GM12864 (cell line): ENCODE results near the gene PSME1.

ENCODE experiments used
- DNase-seq: peaks from one replicate; pipeline ENCODE4 v3.0.0-alpha.2; 2011; ENCODE audit warnings: low read depth
- H3K4me3 ChIP-seq: 2 replicates; pipeline ENCODE4 v1.5.1; 2011; ENCODE audit warnings: mild to moderate bottlenecking, low read depth, low read length, control low read depth
- TF ChIP-seq, protein P1 (sequence below): IDR thresholded peaks from 2 replicates; pipeline ENCODE4 v1.5.1; 2011; ENCODE audit warnings: low read depth, mild to moderate bottlenecking, moderate library complexity, low read length, control low read depth, inconsistent platforms; ENCODE audit errors: missing control alignments

Gene PSME1

DNA sequence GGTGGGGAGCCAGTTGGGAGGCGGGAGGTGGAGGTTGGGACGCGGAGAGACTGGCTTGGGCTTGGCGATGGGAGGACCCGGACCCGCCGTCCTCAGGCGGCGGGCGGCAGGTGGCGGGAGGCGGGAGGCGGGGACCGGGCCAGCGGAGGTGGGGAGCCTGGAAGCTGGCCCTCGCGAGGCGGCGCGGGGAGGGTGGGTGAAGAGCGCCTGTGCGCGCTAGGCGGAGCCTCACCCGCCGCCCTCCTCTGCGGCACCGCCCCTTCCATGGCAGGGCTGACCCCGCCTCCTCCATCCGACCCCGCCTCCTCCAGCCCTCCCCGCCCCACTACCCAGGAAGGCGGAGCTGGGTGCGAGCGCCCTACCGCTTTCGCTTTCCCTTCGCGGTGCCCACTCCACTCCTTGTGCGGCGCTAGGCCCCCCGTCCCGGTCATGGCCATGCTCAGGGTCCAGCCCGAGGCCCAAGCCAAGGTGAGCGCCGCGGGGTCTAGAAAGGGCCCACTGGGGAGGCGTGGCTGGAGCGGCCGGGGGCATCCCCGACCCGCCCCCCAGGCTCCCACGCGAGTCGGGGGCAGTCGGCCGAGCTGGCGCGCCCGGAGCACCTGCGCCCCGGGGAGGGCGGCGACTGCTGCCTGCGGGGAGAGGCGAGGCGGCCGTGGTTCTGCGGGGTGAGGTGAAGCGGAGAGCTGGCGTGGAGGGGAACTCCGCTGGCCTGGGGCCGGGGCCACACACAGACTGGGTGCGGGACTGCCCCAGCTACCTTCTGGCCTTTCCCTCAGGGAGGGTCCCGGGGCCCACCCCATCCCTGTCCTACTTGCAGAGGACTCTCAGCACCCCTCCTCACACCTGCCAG is at the start of gene PSME1:
Gene PSME1 (plus strand): TSS at position 361 of the 850 bp plus-strand sequence. CDS start 69 bp downstream, at position 430.
- TF ChIP-seq, protein P1, sequence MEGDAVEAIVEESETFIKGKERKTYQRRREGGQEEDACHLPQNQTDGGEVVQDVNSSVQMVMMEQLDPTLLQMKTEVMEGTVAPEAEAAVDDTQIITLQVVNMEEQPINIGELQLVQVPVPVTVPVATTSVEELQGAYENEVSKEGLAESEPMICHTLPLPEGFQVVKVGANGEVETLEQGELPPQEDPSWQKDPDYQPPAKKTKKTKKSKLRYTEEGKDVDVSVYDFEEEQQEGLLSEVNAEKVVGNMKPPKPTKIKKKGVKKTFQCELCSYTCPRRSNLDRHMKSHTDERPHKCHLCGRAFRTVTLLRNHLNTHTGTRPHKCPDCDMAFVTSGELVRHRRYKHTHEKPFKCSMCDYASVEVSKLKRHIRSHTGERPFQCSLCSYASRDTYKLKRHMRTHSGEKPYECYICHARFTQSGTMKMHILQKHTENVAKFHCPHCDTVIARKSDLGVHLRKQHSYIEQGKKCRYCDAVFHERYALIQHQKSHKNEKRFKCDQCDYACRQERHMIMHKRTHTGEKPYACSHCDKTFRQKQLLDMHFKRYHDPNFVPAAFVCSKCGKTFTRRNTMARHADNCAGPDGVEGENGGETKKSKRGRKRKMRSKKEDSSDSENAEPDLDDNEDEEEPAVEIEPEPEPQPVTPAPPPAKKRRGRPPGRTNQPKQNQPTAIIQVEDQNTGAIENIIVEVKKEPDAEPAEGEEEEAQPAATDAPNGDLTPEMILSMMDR, result no peak
- H3K4me3 ChIP-seq, result peak within 1 kb of the TSS; percentile 95
- peak; percentile 55 for DNase-seq

DNA sequence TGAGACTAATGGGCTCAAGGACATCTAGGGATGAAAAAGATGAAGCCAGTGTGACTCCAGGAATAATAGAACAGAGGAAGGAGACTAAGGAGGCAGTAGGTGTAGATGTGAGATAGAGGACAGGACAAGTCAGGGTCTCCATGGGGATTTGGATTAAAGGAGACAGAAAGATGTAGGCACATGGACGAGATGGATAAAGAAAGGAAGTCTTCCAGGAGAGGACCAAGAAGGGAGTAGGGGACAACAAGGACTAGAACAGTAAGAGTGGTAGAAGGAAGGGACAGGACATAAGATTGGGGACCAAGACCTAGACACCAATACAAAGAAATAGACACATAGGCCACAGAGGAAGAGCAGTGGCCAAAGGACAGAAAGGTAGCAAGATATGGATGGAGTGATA is 49.0 kb upstream of the PSME1 start:
- DNase-seq, result no peak
- no peak overlapping the region for H3K4me3 ChIP-seq
- TF ChIP-seq, protein P1, result no peak

DNA sequence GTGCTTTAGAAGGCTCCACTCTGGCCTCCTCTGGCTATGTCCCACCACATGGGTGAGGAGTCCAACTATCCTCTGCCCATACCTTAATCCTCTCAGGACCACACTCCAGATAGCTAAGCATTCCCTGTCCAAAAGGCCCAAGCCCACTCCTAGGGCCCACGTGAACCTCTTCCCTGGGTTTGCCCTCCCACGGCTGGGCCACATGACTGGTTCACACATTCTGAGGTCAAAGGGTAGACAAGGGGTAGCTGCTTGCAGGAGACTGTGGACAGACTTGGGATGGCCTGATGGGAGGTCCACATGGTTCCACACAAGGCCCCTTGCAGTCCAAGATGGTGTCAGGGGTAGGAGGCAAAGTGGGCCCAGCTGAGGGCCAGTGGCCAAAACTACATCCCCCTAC is 47.9 kb upstream of the PSME1 start:
- H3K4me3 ChIP-seq, result no peak overlapping the region
- TF ChIP-seq, protein P1, result no peak
- no peak for DNase-seq

DNA sequence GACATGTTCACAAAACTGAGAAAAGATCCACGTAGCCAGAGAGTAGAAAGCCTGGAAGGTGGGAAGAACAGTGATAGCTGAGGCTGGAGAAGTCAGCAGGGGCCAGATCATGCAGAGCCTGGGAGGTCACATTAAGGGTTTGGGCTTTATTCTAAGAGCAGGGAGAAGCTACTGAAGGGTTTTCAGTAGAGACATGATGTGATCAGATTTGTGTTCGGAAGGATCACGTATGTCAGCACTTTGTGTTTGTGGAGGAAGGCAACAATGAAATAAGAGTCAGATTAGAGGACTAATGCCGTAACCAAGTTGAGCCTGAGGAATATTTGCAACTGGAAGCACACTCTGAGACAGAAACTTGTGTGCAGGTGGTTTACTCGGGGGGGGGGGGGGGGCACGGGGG is 46.1 kb upstream of the PSME1 start:
- H3K4me3 ChIP-seq, result no peak overlapping the region
- TF ChIP-seq, protein P1, result no peak
- DNase-seq, result no peak

DNA sequence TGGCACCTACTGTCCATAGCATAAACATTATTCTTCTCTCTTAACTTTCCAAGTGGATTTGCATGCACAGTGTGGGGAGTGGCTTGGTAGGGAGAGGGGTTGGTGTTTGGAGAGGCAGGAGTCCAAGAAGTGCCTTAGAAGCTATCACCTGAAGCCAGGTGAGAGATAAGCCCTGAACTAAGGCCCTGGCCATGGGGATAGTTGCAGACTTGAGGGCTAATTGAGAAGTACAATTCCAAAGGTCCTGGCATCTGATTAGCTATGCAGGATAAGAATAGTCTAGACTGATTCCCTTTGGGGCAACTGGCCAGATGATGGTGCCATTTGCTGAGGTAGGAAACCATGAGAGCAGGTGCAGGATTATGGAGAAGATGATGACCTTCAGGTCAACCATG is 43.9 kb upstream of the PSME1 start:
- TF ChIP-seq, protein P1, result no peak
- no peak overlapping the region for H3K4me3 ChIP-seq
- DNase-seq, result no peak

DNA sequence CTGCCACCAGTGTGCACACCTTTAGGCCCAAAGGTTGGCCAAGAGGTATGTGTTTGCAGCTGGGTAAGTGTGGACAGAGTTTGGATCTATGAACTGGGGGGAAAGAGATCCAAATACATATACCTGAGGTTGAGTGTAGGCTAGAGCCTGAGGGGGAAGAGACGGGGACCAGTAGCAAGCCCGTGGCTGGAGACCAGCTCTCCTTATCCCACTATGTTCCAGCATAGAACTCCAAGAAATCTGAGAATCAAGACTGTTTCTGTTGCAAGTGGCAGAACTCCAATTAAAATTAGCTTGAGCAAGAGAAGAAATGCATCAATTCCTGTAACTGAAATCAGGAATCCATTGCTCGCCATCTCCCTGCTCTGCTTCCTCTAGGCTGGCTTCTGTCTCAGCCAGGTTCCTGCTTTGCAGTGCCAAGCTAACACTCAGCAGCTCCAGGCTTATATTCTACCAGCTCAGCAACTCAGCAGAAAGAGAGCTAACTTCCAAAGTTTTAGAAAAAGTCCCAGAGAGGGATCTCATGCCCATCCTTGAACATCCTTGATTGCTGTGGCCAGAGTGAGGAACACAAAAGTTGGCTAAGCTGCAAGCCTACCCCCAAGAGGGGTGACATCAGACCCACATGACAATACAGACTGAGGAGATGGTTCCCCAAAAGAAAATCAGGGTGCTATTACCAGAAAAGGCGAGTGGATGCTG is 43.3 kb upstream of the PSME1 start:
- TF ChIP-seq, protein P1, result no peak
- DNase-seq, result no peak

More for the DNA sequence above, 43.3 kb upstream of the PSME1 start:
- H3K4me3 ChIP-seq, result no peak overlapping the region
